ENCODE measurements around the gene SORCS3.

Gene SORCS3

DNA sequence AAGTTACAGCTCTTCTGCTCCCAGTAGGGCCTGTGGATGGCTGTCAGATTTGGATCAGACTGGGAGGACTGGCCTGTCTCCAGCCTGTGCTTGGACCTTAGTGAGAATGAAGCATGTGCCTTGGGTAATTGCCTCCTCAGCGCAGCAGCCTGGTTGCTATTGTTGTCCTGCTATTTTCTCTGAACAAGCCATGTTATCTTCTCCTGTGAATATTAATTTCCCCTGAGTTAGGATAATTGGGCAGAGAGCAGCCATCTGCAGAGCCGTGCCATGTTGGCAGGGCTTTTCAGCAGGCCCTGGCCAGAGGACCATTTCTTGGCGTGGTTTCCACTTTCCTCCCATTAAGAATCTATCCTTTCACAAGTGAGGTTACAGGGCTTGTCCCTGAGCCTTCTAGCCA, 497.3 kb downstream of the SORCS3 start:
- H3K4me3 ChIP-seq: no peak overlapping the region
- no peak for DNase-seq (ENCODE audit: low read depth, low spot score)

GRCh38 chr10:105139363-105139896, 498.3 kb downstream of the SORCS3 start:
- no peak overlapping the region for H3K27ac ChIP-seq
- no peaks in the 10 kb centered on the region for H3K36me3 ChIP-seq (ENCODE audit: insufficient read depth, low read length)
- no peak for DNase-seq (ENCODE audit: low read depth, low spot score)
- no peaks in the 10 kb centered on the region for H3K9me3 ChIP-seq (ENCODE audit: low read depth, low read length)
- TF ChIP-seq EZH2 (IDR thresholded peaks at IDR 0.05) (no peak), POLR2AphosphoS5 (IDR thresholded peaks at IDR 0.05; ENCODE audit: borderline replicate concordance, low read depth, low read length) (no peak), FOXP2 (optimal IDR thresholded peaks at IDR 0.05; ENCODE audit: control extremely low read depth, extremely low read length, insufficient read depth) (no peak)
- no peak overlapping the region for H3K4me3 ChIP-seq
- H3K9ac ChIP-seq (ENCODE audit: insufficient read length): no peak overlapping the region

More for the DNA sequence above, 497.3 kb downstream of the SORCS3 start:
- no peak overlapping the region for H3K9ac ChIP-seq (ENCODE audit: insufficient read length)
- H3K9me3 ChIP-seq (ENCODE audit: low read depth, low read length): no peaks in the 10 kb centered on the region
- no peak for TF ChIP-seq FOXP2 (optimal IDR thresholded peaks at IDR 0.05; ENCODE audit: control extremely low read depth, extremely low read length, insufficient read depth)
- TF ChIP-seq POLR2AphosphoS5 (IDR thresholded peaks at IDR 0.05; ENCODE audit: borderline replicate concordance, low read depth, low read length): no peak
- no peak for TF ChIP-seq EZH2 (IDR thresholded peaks at IDR 0.05)
- no peak overlapping the region for H3K27ac ChIP-seq
- H3K36me3 ChIP-seq (ENCODE audit: insufficient read depth, low read length): no peaks in the 10 kb centered on the region

DNA sequence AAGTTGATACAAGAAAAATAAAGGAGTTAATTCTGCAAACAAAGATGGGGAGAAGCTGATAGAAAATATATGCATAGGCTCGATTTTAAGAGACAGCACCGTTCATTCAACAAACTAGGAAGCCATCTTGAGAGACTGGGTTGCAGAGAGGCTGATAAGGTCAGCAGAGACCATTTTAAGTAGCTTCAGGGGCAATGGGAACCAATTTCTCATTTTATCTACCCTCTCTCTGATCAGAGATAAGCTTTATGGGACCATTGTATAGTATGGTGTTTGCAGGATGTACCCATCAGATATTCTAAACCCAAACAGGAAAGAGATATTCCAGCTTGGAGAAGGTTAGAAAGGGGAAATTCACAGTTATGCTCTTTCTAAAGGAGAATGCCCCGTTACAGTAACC, 499.5 kb downstream of the SORCS3 start:
- Histone ChIP-seq H3K9ac (ENCODE audit: insufficient read length) (no peak overlapping the region), H3K36me3 (ENCODE audit: insufficient read depth, low read length) (no peaks in the 10 kb centered on the region), H3K27ac (no peak overlapping the region), H3K4me3 (no peak overlapping the region), H3K9me3 (ENCODE audit: low read depth, low read length) (no peaks in the 10 kb centered on the region)
- no peak for DNase-seq (ENCODE audit: low read depth, low spot score)
- TF ChIP-seq EZH2 (IDR thresholded peaks at IDR 0.05): no peak

GRCh38 chr10:105145711-105146110, 504.6 kb downstream of the SORCS3 start:
- no peaks in the 10 kb centered on the region for H3K36me3 ChIP-seq (ENCODE audit: insufficient read depth, low read length)
- no peaks in the 10 kb centered on the region for H3K9me3 ChIP-seq (ENCODE audit: low read depth, low read length)
- no peak overlapping the region for H3K9ac ChIP-seq (ENCODE audit: insufficient read length)
- no peak overlapping the region for H3K27ac ChIP-seq
- H3K4me3 ChIP-seq: no peak overlapping the region
- TF ChIP-seq EZH2 (IDR thresholded peaks at IDR 0.05) (no peak), FOXP2 (optimal IDR thresholded peaks at IDR 0.05; ENCODE audit: control extremely low read depth, extremely low read length, insufficient read depth) (no peak), POLR2AphosphoS5 (IDR thresholded peaks at IDR 0.05; ENCODE audit: borderline replicate concordance, low read depth, low read length) (no peak)
- no peak for DNase-seq (ENCODE audit: low read depth, low spot score)

GRCh38 chr10:105146436-105146835, 505.3 kb downstream of the SORCS3 start:
- H3K36me3 ChIP-seq (ENCODE audit: insufficient read depth, low read length): no peaks in the 10 kb centered on the region
- H3K4me3 ChIP-seq: no peak overlapping the region
- H3K9me3 ChIP-seq (ENCODE audit: low read depth, low read length): no peaks in the 10 kb centered on the region
- no peak for DNase-seq (ENCODE audit: low read depth, low spot score)
- no peak overlapping the region for H3K27ac ChIP-seq
- TF ChIP-seq POLR2AphosphoS5 (IDR thresholded peaks at IDR 0.05; ENCODE audit: borderline replicate concordance, low read depth, low read length): no peak
- TF ChIP-seq EZH2 (IDR thresholded peaks at IDR 0.05): no peak
- TF ChIP-seq FOXP2 (optimal IDR thresholded peaks at IDR 0.05; ENCODE audit: control extremely low read depth, extremely low read length, insufficient read depth): no peak
- H3K9ac ChIP-seq (ENCODE audit: insufficient read length): no peak overlapping the region

GRCh38 chr10:105148456-105148855, 507.4 kb downstream of the SORCS3 start:
- H3K4me3 ChIP-seq: no peak overlapping the region
- no peak for TF ChIP-seq EZH2 (IDR thresholded peaks at IDR 0.05)
- no peak for TF ChIP-seq FOXP2 (optimal IDR thresholded peaks at IDR 0.05; ENCODE audit: control extremely low read depth, extremely low read length, insufficient read depth)
- TF ChIP-seq POLR2AphosphoS5 (IDR thresholded peaks at IDR 0.05; ENCODE audit: borderline replicate concordance, low read depth, low read length): no peak
- no peaks in the 10 kb centered on the region for H3K9me3 ChIP-seq (ENCODE audit: low read depth, low read length)
- H3K9ac ChIP-seq (ENCODE audit: insufficient read length): no peak overlapping the region
- no peak for DNase-seq (ENCODE audit: low read depth, low spot score)
- no peak overlapping the region for H3K27ac ChIP-seq
- H3K36me3 ChIP-seq (ENCODE audit: insufficient read depth, low read length): no peaks in the 10 kb centered on the region

DNA sequence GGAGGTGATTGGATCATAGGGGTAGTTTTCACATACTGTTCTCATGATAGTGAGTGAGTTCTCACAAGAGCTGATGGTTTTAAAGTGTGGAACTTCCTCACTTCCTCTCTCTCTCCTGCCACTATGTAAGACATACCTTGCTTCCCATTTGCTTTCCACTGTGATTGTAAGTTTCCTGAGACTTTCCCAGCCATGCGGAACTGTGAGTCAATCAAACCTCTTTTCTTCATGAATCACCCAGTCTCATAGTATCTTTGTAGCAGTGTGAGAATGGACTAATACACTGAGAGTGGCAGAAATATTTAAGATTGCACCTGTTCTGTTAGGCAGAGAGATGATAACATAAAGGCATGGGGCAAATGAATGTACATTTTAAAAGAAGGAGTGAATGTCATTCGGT, 507.8 kb downstream of the SORCS3 start:
- TF ChIP-seq EZH2 (IDR thresholded peaks at IDR 0.05): no peak
- no peak for TF ChIP-seq POLR2AphosphoS5 (IDR thresholded peaks at IDR 0.05; ENCODE audit: borderline replicate concordance, low read depth, low read length)
- no peak for TF ChIP-seq FOXP2 (optimal IDR thresholded peaks at IDR 0.05; ENCODE audit: control extremely low read depth, extremely low read length, insufficient read depth)
- Histone ChIP-seq H3K9ac (ENCODE audit: insufficient read length) (no peak overlapping the region), H3K9me3 (ENCODE audit: low read depth, low read length) (no peaks in the 10 kb centered on the region), H3K36me3 (ENCODE audit: insufficient read depth, low read length) (no peaks in the 10 kb centered on the region), H3K4me3 (no peak overlapping the region), H3K27ac (no peak overlapping the region)
- no peak for DNase-seq (ENCODE audit: low read depth, low spot score)

- no peak overlapping the region for H3K27ac ChIP-seq
- no peak for DNase-seq (ENCODE audit: low read depth, low spot score)
- no peak for TF ChIP-seq POLR2AphosphoS5 (IDR thresholded peaks at IDR 0.05; ENCODE audit: borderline replicate concordance, low read depth, low read length)
- TF ChIP-seq FOXP2 (optimal IDR thresholded peaks at IDR 0.05; ENCODE audit: control extremely low read depth, extremely low read length, insufficient read depth): no peak
- TF ChIP-seq EZH2 (IDR thresholded peaks at IDR 0.05): no peak
- no peak overlapping the region for H3K4me3 ChIP-seq
- no peaks in the 10 kb centered on the region for H3K36me3 ChIP-seq (ENCODE audit: insufficient read depth, low read length)
- no peaks in the 10 kb centered on the region for H3K9me3 ChIP-seq (ENCODE audit: low read depth, low read length)
- H3K9ac ChIP-seq (ENCODE audit: insufficient read length): no peak overlapping the region
Observed at GRCh38 chr10:105149371-105149891, 508.3 kb downstream of the SORCS3 start.

DNA sequence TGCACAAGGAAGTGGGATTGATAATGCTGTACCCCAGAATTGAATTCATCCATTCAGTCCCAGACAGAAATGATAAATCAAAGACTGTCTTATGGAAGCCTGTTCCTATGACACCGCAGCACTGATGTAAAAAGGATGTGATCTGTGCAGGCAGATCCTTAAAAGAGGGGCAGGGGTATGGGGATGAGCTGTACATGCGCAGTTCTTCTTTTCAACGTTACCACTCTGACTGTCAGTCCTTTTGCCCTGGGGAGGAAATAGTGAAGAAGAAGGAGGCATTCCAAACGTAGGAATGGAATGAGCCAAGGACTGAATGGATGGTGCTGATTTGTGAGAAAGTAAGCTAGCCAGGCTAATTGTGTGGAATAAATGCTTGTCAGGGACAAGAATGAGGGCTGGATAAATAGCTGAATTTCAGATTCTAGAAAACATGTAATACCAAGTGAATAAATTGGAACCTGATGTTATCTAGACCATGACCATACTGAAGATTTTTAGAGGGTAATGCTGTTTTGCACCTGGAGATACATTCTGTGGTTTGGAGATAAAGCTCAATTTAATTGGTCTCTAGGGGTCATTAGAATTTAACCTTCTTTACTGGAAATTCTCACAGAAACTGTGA, 509.3 kb downstream of the SORCS3 start:
- Histone ChIP-seq H3K27ac (no peak overlapping the region), H3K4me3 (no peak overlapping the region), H3K36me3 (ENCODE audit: insufficient read depth, low read length) (no peaks in the 10 kb centered on the region), H3K9me3 (ENCODE audit: low read depth, low read length) (no peaks in the 10 kb centered on the region), H3K9ac (ENCODE audit: insufficient read length) (no peak overlapping the region)
- DNase-seq (ENCODE audit: low read depth, low spot score): no peak
- TF ChIP-seq EZH2 (IDR thresholded peaks at IDR 0.05): no peak
- TF ChIP-seq FOXP2 (optimal IDR thresholded peaks at IDR 0.05; ENCODE audit: control extremely low read depth, extremely low read length, insufficient read depth): no peak
- no peak for TF ChIP-seq POLR2AphosphoS5 (IDR thresholded peaks at IDR 0.05; ENCODE audit: borderline replicate concordance, low read depth, low read length)
